ENCODE results near the gene ETFBKMT.
"Not testable (repeated sequence)": the region's sequence is repeated elsewhere in the genome, so short reads cannot be mapped to it uniquely, and the experiment has no call there.

The ETFBKMT gene

DNA sequence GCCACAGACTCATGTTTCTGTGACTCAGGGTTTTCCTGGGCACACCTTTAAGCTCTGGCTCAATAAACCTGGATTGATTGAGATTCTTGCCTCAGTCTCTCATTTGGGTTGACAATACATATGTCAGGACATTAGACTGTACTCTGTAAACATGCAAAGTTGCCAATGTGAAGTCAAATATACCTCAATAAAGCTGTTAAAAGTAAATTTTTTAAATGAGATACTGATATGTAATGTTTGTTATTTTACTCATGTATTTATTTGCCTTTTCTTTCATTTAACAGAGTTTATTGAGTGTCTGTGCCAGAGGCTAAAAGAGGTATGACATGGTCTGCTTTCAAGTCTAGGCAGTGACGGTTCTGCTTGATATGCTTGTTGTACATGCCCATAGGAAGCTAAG is 3.7 kb upstream of the ETFBKMT start:
- DNase-seq (ENCODE audit: low spot score): no peak

DNA sequence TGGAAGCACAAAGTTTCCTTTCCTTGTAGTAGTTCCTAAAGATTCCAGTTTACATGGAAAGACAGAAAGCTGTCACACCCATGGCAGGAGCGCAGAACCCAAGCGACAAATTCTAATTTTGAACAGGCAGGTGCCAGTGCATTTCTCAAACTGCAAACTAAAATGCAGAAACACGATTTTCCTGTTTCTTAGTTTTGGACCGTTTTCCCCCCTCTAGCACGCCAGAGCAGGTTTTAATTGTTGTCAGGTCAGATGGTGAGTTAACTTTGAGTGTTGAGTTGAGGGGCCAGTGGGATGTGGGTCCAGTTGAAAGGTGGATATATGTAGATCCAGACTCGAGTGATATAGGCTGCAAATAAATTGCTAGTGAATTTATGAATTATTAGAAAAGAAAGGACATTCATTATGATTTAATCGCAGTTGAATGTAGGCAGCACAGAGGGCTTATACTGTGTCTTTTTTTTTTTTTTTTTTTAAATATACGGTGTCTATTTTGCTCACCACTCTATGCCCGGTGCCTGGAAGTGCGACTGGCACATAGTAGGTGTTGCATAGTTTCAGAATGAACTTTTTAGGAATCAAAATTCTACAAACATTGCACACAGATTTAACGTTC is 909 bp upstream of the ETFBKMT start:
- DNase-seq (ENCODE audit: low spot score): no peak

DNA sequence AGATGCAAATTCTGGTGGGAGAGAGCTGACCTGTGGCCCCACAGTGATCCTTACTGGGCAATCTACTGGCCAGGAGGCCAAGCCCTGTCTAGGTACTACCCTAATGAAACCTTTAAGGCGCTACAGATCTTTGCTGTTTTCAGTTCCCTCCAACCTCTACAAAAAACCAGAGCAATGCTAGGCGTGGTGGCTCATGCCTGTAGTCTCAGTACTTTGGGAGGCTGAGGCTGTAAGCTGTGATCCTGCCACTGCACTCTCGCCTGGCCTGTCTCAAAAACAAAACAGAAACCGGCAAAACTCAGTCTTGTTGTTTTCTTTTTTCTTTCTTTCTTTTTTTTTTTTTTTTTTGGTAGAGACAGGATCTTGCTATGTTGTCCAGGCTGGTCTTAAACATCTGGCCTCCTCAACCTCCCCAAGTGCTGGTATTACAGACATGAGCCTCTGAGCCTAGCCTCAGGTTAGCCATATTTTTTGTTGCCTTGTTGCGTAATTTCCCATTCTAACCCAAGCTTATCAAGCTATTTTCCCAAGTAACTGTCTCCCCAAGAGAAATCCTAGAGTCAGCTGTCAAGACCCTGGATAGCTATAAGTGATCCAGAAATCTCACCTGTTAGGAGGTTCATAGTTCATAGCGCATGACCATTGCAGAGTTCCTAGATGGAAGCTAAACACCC is 2.8 kb downstream of the ETFBKMT start:
- no peak for DNase-seq (ENCODE audit: low spot score)

DNA sequence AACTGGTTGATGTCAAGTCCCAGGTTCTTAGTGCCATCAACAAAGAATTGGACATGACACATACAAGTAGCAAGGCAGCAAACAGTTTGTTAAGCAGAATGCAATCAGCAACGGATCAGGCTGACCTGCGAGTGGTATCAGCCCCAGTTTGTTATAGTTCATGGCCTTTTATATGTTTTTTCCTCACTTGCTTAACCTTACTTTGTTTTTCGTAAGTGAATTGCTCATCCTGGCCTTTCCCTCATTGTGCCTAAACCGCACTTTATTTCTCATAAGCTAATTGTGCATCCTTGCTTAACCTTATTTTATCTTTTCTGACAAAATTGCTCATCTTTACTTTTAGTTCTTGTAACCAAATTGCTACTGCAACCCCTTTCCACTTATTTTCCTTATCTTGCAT is 4.1 kb downstream of the ETFBKMT start:
- no peak for DNase-seq (ENCODE audit: low spot score)

- no peak for DNase-seq (ENCODE audit: low spot score)
These were observed 4.5 kb downstream of the ETFBKMT start for GRCh38 chr12:31664038-31664437.

DNA sequence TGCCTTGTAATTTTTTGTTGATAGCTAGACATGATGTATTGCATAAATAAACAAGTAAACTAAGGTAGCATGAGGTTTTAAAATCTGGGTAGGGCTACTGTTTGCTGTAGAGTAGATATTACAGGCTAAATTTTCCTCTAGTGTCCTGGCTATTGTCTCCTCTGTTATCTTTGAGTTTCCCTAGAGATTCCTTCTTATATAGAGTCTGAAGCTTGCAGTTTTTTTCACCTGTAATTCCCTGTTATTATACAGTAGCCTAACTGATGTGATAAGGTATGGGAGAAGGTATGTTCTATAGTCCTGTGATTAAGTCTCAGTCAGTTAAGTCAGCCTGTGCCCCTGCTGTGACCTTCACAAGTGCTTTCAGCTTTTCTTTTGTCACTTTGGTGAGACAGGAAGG is 9.5 kb downstream of the ETFBKMT start:
- no peak for DNase-seq (ENCODE audit: low spot score)

DNA sequence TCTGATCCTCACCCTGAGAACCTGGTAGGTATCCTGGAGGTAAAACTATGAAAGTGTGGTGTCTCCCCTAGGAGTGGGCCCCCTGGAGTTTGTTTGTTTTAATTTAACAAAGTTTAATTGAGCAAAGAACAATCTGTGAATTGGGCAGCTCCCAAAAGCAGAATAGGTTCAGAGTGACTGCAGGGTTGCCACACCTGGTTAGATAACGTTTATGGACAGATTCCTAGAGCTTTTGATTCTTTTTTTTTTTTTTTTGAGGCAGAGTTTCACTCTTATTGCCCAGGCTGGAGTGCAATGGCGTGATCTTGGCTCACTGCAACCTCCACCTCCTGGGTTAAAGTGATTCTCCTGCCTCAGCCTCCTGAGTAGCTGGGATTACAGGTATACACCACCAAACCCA is 10.1 kb downstream of the ETFBKMT start:
- not testable (repeated sequence) for DNase-seq (ENCODE audit: low spot score)

GRCh38 chr12:31672521-31672920 is 13.0 kb downstream of the ETFBKMT start:
- DNase-seq (ENCODE audit: low spot score): no peak

DNA sequence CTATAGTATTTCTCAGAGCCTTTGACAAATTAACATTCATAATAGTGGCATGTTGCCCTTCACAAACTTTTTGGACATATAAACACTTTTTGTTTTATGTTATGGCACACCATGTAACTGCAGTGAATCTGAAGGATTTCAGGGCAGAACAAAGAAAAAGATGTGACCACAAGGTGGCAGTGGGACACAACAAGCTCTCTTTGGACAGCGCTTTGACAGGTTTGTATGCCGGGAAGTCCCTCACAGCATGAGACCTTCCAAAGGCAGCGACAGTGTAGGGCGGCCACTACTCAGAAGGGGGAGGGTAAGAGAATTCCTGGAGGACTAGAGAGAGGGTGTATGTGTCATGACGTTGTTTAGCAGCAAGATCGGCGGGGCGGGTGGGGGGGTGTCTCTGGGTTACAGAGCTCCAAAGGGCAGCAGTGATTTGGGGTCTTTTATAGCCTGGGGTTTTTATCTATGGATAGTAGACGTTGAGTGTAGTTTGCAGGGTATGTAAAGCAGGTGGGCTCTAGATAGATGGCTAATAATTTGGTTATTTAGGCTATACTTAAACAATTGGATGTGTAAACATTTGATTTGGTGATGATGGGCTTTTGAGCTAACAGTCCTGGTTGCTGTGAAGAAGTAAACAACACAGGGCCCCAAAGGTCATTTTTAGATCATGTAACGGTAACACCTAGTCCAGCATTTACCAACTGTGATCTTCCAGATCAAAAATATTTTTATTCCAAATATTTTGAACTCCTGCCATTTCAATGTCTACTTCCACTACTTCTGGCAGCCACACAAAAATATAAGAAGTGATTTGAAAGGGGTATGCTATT is 22.9 kb downstream of the ETFBKMT start:
- DNase-seq (ENCODE audit: low spot score): peak; percentile 83

DNA sequence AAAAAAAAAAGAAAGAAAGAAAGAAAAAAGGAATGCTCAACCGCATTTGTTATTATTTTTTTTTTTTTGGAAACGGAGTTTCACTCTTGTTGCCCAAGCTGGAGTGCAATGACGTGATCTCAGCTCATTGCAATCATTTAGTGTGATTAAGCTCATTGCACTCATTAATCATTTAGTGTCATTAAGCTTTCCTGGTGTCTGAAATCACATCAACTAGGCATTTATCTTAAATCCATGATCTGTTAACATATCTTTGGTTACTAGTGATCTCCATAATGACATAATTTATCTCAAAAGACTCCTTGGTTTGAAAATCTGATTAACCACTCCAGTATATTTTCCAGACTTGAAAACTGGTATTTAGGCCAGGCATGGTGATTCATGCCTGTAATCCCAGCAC is 26.3 kb downstream of the ETFBKMT start:
- no peak for DNase-seq (ENCODE audit: low spot score)

DNA sequence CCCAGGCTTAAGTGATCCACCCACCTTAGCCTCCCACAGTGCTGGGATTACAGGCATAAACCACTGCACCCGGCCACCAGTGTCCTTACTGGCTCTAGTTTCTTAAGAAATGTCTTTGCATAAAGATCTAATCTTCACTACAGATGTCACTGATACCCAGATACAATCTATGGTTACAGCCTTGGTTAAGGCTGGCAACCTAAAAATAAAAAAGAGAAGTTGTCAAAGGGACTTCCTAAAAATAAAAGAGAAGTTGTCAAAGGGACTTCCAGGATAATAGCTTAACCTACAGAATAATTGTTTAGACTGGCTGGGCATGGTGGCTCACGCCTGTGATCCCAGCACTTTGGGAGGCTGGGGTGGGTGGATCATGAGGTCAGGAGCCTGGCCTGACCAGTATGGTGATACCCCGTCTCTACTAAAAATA is 27.6 kb downstream of the ETFBKMT start:
- no peak for DNase-seq (ENCODE audit: low spot score)

DNA sequence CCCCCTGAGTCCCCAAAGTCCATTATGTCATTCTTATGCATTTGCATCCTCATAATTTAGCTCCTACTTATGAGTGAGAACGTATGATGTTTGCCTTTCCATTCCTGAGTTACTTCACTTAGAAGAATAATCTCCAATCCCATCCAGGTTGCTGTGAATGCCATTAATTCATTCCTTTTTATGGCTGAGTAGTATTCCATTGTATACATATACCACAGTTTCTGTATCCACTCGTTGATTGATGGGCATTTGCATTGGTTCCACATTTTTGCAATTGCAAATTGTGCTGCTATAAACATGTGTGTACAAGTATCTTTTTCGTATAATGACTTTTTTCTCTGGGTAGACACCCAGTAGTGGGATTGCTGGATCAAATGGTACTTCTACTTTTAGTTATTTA is 30.4 kb downstream of the ETFBKMT start:
- not testable (repeated sequence) for DNase-seq (ENCODE audit: low spot score)

DNA sequence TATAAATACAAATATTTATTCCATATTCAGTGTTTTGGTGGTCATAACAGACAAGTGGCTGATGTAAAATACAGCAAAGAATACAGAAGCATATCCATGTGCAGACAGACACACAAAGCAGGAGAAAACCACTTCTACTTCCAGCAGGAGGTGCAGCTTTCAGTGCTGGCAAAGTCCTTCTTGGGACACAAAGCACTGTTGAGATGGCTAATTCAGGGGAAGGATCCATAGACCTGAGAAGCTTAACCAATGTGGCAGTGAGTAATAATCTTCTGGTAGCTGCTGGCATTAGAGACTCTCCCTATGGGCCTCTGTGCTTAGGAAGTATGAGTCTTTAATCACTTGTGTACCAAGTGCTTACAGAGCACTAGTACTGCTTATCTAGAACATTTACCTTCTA is 42.6 kb downstream of the ETFBKMT start:
- no peak for DNase-seq (ENCODE audit: low spot score)

- no peak for DNase-seq (ENCODE audit: low spot score)
These were observed 46.1 kb downstream of the ETFBKMT start for GRCh38 chr12:31705621-31706020.

- DNase-seq (ENCODE audit: low spot score): not testable (repeated sequence)
These were observed 48.6 kb downstream of the ETFBKMT start for GRCh38 chr12:31708118-31708517.

GRCh38 chr12:31710021-31710818 is 50.7 kb downstream of the ETFBKMT start:
- no peak for DNase-seq (ENCODE audit: low spot score)

GRCh38 chr12:31712877-31713276 is 53.4 kb downstream of the ETFBKMT start:
- no peak for DNase-seq (ENCODE audit: low spot score)

DNA sequence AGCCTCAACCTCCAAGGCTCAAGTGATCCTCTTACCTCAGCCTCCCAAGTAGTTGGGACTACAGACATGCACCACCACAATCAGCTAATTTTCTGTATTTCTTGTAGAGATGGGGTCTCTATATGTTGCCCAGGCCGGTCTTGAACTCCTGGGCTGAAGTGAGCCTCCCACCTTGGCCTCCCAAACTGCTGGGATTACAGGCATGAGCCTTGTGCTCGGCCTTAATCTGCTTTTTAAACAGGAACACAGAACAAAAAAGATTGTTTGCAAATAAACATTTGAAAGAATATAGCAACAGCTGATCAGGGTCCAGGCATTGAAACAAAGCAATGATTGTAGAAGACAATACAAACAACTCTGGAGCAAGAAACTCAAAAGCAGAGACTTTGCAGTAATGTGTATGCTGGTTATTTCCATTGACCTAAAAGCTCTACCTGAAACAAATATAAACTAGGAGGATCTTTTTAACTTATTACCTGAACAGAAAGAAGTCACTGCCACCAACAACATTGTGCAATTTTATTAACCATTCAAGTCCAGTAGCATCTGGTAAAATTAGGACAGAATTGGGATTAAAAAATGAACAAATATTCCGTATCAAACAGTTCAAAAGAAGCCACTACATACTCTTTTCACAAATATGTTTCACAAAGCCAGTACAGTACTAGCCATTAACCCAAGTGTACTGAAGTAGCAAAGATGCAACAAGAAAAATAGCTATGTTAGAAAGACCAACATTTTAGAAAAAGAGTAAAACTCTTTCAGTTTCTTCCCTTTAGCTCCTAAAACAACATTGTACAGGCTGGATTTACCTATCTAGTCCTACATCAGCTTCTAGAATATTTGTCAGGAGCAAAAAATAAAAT is 55.2 kb downstream of the ETFBKMT start:
- no peak for DNase-seq (ENCODE audit: low spot score)

- DNase-seq (ENCODE audit: low spot score): no peak
These were observed 55.9 kb downstream of the ETFBKMT start for GRCh38 chr12:31715283-31715825.

- DNase-seq (ENCODE audit: low spot score): not testable (repeated sequence)
These were observed 57.5 kb downstream of the ETFBKMT start for GRCh38 chr12:31716998-31717397.
